Measurements from ENCODE around the gene ZNF76.

- TF ChIP-seq POLR2AphosphoS5 (IDR thresholded peaks at IDR 0.05; ENCODE audit: low read depth, low read length) (no peak), SIN3A (IDR thresholded peaks at IDR 0.05; ENCODE audit: borderline replicate concordance, insufficient read depth, low read length) (no peak)
These were observed 33.0 kb downstream of the ZNF76 start for GRCh38 chr6:35292494-35292893.

Measured in PFSK-1 (cell line).